ENCODE data around the gene SZRD1. TPM values are rescaled to one million over a fixed set of nuclear protein-coding genes. Genes with fewer than 3 reads are reported as not detected.
"Not testable (repeated sequence)": the region's sequence is repeated elsewhere in the genome, so short reads cannot be mapped to it uniquely, and the experiment has no call there.

Gene SZRD1
- total RNA-seq, 2 donors from 2014 or later = 172 to 204 TPM

DNA sequence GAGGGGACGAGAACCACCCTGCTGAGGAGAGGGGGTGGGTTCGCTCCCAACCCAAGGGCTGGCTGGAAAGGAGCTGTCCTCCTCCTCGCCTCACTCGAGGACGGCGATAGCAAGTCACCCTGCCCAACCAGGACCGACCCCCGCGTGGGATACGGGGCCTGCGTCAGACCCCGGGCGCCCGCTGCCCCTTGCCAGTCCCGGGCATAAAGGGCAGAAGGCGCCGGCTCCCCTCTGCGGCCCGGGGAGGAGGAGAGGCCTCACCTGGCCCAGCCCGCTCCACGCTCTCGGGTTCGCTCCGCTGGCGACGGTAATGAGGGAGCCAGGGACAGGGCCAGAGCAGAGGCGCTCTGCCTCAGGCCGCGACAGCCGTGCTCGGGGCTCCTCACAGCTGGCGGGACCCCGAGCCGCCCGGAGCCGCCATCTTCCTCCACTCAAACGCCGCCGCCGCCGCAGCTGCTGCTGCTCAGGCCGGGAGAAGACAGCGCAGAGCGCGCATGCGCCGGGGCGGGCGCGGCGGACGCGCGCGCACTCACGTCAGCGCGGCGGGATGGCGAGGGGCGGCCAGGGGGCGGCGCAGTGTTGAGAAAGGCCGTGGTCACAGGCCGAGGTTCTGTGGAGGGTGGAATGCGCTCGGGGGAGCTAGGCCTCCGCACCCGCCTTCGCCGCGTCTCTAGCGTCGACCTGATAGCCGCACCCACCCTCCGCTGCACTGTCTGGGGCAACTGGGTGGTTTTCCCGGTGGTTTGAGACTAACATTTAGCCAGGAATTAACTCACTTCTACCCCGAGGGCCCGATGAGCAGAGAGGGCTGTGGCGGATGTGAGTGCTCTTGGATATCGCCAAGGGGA lies 14.8 kb upstream of the SZRD1 start, which contains the start of gene FBXO42:
TSS of gene FBXO42 (minus strand) at position 487 of the 848 bp plus-strand sequence. CDS start 37,062 bp downstream, outside the sequence.
- peaks cover 11% of the 10 kb centered on the region for H3K4me1 Mint-ChIP-seq
- H3K4me3 Mint-ChIP-seq = peak within 1 kb of the TSS; percentile 94
- no peaks in the 10 kb centered on the region for H3K27me3 Mint-ChIP-seq
- peaks cover 12% of the 10 kb centered on the region for H3K36me3 Mint-ChIP-seq (ENCODE audit: low read depth)
- H3K9me3 Mint-ChIP-seq = no peaks in the 10 kb centered on the region
- H3K27ac Mint-ChIP-seq = peak within 1 kb of the TSS; percentile 87
- peak; percentile 94 for ATAC-seq (replicated peaks)

DNA sequence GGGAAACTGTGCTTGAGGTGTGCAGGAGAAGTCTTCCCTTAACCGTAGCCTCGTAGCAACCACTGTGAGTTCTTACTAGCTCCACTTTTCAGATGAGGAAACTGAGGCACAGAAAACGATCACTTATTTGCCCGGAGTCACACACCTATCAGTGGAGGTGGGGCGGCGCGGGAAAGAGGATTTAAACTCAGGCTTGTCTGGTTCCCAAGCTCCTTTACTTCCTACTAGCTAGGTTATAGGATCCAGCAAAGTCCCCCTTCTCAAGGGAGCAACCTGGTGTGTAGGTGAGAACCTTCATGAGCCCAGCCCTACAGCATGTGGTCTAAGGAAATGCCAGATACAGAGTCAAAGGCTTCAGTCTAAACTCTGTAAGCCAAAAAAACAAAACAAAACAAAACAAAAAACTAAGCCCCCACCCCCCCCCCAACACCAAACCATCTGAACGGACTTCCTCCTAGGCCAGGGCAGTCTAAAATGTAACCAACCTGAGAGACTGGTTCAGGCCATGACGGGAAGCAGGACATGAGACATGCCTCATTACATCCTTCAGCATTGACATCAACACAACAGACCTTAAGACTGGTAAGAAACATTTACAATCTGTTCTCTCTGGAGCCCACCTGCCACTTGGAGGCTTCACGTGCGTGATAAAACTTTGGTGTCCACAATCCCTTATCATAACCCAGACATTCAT lies 14.1 kb upstream of the SZRD1 start:
- Mint-ChIP-seq H3K4me1 (peaks cover 11% of the 10 kb centered on the region), H3K36me3 (ENCODE audit: low read depth) (peaks cover 12% of the 10 kb centered on the region), H3K4me3 (peak overlapping the region; percentile 94), H3K27me3 (no peaks in the 10 kb centered on the region), H3K27ac (peak overlapping the region; percentile 87), H3K9me3 (no peaks in the 10 kb centered on the region)
- no peak for ATAC-seq (replicated peaks)

DNA sequence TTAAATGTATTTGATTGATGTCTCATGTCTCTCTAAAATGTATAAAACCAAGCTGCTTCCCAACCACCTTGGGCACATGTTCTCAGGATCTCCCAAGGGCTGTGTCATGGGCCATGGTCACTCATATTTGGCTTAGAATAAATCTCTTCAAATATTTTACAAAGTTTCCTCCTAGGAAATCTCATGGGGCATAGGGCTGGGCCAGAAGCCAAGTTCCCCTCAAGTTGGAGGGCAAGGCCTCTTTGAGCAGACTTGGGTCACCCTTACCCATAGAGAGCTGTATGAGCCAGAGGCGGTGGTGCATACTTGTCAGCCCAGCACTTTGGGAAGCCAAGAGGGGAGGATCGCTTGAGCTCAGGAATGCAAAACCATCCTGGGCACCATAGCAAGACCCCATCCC lies 12.4 kb upstream of the SZRD1 start:
- no peak overlapping the region for H3K4me3 Mint-ChIP-seq
- H3K4me1 Mint-ChIP-seq = peaks cover 11% of the 10 kb centered on the region
- H3K9me3 Mint-ChIP-seq = no peaks in the 10 kb centered on the region
- H3K27ac Mint-ChIP-seq = no peak overlapping the region
- H3K27me3 Mint-ChIP-seq = no peaks in the 10 kb centered on the region
- peaks cover 12% of the 10 kb centered on the region for H3K36me3 Mint-ChIP-seq (ENCODE audit: low read depth)
- no peak for ATAC-seq (replicated peaks)

DNA sequence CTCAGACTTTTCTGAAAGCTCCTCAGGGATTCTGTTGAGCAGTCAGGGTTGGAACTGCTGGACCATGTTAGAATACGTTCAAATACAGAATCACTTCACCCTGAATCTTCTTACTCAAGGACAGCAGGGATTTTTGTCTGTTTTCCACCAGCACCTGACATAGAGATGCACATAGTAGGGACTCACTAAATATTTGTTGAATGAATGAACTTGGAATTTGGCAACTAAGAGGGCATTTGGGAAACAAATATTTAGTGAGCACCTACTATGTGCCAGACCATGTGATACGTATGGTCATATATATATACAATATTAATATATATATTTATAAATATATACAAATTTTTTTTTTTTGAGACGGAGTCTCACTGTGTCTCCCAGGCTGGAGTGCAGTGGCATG lies 10.2 kb upstream of the SZRD1 start:
- no peaks in the 10 kb centered on the region for H3K27me3 Mint-ChIP-seq
- no peaks in the 10 kb centered on the region for H3K36me3 Mint-ChIP-seq (ENCODE audit: low read depth)
- no peak overlapping the region for H3K27ac Mint-ChIP-seq
- no peak overlapping the region for H3K4me3 Mint-ChIP-seq
- ATAC-seq (replicated peaks) = no peak
- H3K9me3 Mint-ChIP-seq = no peaks in the 10 kb centered on the region
- H3K4me1 Mint-ChIP-seq = no peaks in the 10 kb centered on the region

DNA sequence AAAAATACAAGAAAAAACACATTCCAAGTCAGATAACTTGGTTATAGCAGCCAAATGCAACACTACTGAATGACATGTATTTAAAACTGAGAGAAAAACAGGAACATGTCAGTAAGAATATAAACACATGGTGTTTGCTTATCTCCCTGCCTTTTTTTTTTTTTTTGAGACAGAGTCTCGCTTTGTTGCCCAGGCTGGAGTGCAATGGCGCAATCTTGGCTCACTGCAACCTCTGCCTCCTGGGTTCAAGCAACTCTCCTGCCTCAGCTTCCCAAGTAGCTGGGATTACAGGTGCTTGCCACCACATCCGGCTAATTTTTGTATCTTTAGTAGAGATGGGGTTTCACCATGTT lies 1.9 kb upstream of the SZRD1 start:
- peak overlapping the region; percentile 46 for H3K4me3 Mint-ChIP-seq
- peaks cover 14% of the 10 kb centered on the region for H3K4me1 Mint-ChIP-seq
- ATAC-seq (replicated peaks); H3K9me3 Mint-ChIP-seq; H3K27me3 Mint-ChIP-seq: not testable (repeated sequence)
- peaks cover 24% of the 10 kb centered on the region for H3K36me3 Mint-ChIP-seq (ENCODE audit: low read depth)
- peak overlapping the region; percentile 56 for H3K27ac Mint-ChIP-seq

DNA sequence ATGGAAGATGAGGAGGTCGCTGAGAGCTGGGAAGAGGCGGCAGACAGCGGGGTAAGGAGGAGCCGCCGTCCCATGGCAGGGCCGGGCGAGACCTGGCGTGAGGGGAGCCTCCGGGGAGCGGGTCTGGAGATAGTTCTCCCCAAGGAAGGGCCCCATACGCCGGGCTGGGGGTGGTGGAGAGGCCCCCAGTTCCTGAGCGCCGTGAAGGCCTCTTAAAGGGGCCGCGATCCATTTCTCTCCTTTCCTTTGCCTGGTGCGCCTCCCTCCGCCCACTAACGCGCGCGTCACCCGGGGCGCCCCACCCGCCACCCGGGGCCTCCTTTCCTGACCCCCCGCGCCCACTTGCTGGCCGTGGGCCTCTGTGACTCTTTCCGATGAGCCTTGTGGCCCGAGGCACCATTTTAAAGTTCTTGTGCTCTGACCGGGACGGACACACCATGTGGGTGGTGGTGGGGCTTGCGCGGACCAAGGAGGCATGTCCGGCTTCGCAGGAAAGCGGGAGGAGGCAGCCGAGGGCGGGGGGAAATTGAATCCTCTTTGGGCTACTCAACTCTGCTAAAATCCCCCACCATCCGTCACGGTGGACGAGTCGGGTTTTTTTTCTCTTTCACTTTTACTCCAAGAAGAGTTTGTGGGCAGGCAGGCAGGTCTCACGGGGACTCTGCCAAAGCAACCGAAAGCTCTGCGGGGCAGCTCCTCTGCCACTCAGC lies 371 bp downstream of the SZRD1 start:
- H3K27me3 Mint-ChIP-seq = no peaks in the 10 kb centered on the region
- peaks cover 40% of the 10 kb centered on the region for H3K36me3 Mint-ChIP-seq (ENCODE audit: low read depth)
- peak; percentile 70 for ATAC-seq (replicated peaks)
- peaks cover 23% of the 10 kb centered on the region for H3K4me1 Mint-ChIP-seq
- no peaks in the 10 kb centered on the region for H3K9me3 Mint-ChIP-seq
- peak overlapping the region; percentile 97 for H3K4me3 Mint-ChIP-seq
- H3K27ac Mint-ChIP-seq = peak overlapping the region; percentile 98

DNA sequence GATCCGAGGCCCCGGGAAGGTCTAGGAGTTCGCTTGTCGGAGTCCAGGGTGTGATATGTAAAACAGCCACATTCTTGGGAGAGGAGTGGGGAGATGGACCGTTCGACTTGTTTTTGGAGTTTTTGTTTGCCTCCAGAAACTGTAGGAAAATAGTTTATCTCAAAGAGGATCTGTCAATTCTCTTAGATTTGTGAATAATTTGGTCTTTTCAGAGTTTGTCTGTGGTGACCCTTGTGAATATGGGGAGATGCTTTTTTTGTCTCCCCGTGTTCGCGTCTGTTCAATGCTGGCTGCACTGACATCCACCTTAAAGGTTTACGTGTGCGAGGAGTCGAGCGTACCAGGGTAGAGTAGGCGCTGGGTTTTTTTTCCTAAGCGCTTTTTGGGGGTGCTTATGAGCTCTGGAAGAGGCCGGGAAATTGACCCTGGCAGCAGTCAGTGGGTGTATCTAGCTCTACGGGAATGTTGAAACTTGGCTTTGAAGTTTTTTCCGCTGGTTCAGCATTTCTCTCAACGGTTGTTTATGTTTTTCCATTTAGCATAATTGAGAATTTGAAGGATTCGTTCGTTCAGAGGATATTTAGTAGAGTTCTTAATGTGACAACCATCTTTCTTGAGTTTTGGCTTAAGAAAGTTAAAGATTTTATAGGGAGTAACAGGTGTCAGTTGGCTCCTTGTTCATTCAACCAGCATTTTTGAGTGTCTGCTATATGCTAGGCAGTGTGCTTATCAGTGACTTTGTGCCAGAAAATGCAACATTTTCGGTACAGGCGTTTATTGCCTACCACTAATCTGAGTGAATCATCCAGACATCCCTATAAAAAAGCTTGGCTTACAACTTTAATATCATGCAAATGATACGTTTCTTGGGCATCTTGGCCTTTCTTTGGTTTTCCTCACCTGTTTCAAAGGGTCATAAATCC lies 1.2 kb downstream of the SZRD1 start:
- H3K4me1 Mint-ChIP-seq = peaks cover 30% of the 10 kb centered on the region
- H3K36me3 Mint-ChIP-seq (ENCODE audit: low read depth) = peaks cover 48% of the 10 kb centered on the region
- peak overlapping the region; percentile 97 for H3K4me3 Mint-ChIP-seq
- H3K27me3 Mint-ChIP-seq = no peaks in the 10 kb centered on the region
- ATAC-seq (replicated peaks) = no peak
- H3K9me3 Mint-ChIP-seq = no peaks in the 10 kb centered on the region
- peak overlapping the region; percentile 98 for H3K27ac Mint-ChIP-seq

DNA sequence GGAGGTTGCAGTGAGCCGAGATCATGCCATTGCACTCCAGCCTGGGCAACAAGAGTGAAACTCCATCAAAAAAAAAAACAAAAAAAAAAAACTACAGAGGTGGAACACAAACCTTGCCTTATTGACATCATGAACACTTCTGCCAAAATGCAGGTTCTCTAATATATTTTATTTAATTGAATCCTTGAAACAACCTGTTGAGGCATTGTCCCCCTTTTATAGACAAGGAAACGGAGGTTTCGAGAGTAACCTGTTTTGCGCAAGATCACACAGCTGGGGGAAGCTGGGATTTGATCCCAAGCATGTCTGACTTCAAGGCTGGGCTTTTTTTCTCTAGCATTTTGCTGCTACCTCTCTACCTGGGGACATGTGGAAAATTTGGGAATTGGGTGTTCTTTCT lies 2.8 kb downstream of the SZRD1 start:
- H3K4me3 Mint-ChIP-seq = peak overlapping the region; percentile 97
- no peak overlapping the region for H3K27ac Mint-ChIP-seq
- H3K27me3 Mint-ChIP-seq = no peaks in the 10 kb centered on the region
- H3K4me1 Mint-ChIP-seq = peaks cover 37% of the 10 kb centered on the region
- ATAC-seq (replicated peaks) = no peak
- peaks cover 61% of the 10 kb centered on the region for H3K36me3 Mint-ChIP-seq (ENCODE audit: low read depth)
- H3K9me3 Mint-ChIP-seq = no peaks in the 10 kb centered on the region

DNA sequence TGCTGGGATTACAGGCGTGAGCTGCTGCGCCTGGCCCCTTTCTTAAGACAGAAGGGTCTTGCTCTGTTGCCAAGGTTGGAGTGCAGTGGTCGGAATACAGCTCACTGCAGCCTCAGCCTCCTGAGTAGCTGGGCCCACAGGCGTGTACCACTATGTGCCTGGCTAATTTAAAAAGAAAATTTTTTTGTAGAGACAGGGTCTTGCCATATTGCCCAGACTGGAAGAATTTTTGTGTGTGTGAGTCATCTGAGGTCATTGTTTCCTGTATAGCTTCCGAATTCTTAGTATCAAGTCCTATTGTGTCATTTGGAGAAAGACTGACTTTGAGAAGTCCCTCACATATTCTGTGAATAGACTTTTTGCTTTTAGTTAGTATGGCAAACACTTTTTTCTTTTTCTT lies 4.7 kb downstream of the SZRD1 start:
- Mint-ChIP-seq H3K4me3 (peak overlapping the region; percentile 84), H3K4me1 (peaks cover 45% of the 10 kb centered on the region), H3K36me3 (ENCODE audit: low read depth) (peaks cover 78% of the 10 kb centered on the region), H3K27me3 (no peaks in the 10 kb centered on the region), H3K27ac (peak overlapping the region; percentile 89), H3K9me3 (no peaks in the 10 kb centered on the region)
- peak; percentile 33 for ATAC-seq (replicated peaks)

DNA sequence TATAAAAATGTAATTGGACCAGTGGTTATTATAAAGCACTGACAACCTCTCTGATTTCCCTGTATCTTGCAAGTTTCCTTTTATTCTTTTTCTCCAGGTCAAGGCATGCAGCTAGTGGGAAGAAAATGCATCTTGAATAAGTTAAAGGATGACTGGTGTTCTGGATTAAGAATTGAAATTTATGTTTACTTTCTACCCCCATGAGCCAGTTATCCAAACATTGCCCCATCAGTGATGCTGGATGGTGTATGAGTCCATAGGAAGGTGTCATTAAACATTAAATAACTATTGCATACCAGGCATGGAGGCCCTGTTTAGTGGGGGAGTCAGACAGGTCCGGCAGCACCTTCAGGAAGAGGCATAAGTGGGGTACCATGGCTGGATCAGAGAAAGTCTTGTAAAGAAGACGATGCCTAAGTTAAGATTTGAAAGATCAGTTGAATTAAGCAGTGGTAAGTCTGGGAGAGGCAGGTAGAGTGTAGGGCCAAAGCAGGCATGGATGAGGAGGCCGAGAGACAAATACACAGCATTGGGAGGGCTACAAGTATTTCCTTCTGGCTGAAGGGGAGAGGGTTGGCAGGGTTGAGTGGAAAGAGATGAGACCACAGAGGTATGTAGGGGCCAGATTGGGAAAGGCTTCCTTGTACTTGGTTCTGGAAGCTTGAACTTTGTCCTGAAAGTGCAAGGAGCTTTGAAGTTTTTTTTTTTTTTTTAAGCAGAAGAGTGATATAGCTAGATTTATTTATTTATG lies 5.7 kb downstream of the SZRD1 start:
- no peak for ATAC-seq (replicated peaks)
- peak overlapping the region; percentile 89 for H3K27ac Mint-ChIP-seq
- no peaks in the 10 kb centered on the region for H3K27me3 Mint-ChIP-seq
- peaks cover 47% of the 10 kb centered on the region for H3K4me1 Mint-ChIP-seq
- peaks cover 84% of the 10 kb centered on the region for H3K36me3 Mint-ChIP-seq (ENCODE audit: low read depth)
- H3K9me3 Mint-ChIP-seq = no peaks in the 10 kb centered on the region
- peak overlapping the region; percentile 84 for H3K4me3 Mint-ChIP-seq

DNA sequence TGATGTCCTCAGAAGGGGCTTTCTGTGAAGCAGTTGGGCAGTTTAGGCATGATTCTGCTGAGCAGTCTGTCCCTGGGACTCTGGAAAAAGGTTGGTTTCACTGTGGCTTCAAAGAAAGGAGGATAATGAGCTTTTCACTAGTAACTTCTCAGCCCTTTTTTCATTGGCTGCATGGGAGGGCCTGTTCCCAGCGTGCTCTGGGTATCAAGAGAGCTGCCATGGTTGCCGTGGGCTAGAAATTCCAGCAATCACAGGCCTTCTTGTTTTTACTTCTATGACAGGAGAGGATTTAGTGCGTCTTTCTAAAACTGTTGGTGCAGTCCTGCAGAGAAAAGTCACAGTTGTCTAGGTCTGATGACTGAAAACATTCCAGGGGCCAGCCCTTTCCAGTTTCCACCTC lies 7.2 kb downstream of the SZRD1 start:
- no peak for ATAC-seq (replicated peaks)
- no peak overlapping the region for H3K27ac Mint-ChIP-seq
- peaks cover 44% of the 10 kb centered on the region for H3K4me1 Mint-ChIP-seq
- H3K9me3 Mint-ChIP-seq = no peaks in the 10 kb centered on the region
- peak overlapping the region; percentile 41 for H3K4me3 Mint-ChIP-seq
- no peaks in the 10 kb centered on the region for H3K27me3 Mint-ChIP-seq
- H3K36me3 Mint-ChIP-seq (ENCODE audit: low read depth) = peaks cover 82% of the 10 kb centered on the region

DNA sequence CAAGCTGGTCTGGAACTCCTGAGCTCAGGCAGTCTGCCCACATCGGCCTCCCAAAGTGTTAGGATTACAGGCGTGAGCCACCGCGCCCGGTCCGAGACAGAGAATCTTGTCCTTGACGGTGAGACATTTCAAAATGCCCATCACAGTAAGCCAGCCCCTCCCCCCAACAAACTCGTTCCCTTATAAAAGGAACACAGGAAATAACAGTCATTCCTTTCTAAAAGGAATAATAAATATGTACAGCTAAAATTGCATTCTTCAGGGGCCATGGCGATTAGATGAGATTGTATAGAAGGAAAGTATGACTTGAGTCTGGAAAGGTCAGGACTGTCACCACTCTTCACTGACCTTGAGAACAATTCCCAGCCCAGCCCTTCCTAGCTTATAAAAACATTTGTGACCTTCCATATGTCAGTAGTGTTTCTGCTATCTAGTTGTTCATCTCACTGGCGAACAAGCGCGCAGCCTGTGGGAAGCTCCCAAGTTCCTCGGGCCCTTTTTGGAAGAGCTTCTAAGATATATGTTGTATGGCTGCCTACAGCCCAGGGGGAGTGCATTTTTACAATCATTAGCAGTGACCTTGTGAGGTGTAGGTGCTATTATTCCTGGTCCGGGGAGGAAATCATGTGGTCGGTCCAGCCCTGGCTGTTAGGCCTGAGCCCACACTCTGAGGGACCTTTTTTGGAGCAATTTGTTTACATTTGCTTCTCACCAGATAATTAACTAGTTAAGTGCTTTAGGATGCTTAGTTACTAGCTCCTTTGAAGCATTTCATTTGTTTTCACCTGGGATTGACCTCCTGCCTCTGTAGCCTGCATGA lies 8.7 kb downstream of the SZRD1 start:
- Mint-ChIP-seq H3K9me3 (no peaks in the 10 kb centered on the region), H3K27ac (peak overlapping the region; percentile 21), H3K4me1 (peaks cover 44% of the 10 kb centered on the region), H3K27me3 (no peaks in the 10 kb centered on the region), H3K36me3 (ENCODE audit: low read depth) (peaks cover 83% of the 10 kb centered on the region), H3K4me3 (peak overlapping the region; percentile 19)
- ATAC-seq (replicated peaks) = no peak

DNA sequence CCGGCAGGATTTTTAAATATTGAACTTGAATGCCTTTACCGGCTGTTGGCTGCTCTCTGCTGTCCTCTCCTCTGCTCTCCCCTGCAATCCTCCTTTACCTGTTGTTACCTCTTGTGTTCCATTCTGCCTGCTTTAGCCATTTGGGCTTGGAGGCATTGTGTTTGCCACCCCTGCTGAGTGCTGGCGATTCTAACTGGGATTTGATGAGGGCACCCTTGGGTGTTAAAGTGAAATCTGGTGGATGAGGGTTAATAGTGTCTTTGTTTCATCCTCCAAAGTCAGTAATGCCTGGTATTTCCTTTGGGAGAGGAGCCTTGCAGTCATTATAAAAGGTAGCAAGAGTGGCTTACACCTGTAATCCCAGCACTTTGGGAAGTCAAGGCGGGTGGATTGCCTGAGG lies 9.9 kb downstream of the SZRD1 start:
- H3K4me1 Mint-ChIP-seq = peaks cover 44% of the 10 kb centered on the region
- ATAC-seq (replicated peaks) = no peak
- H3K27me3 Mint-ChIP-seq = no peaks in the 10 kb centered on the region
- H3K36me3 Mint-ChIP-seq (ENCODE audit: low read depth) = peaks cover 85% of the 10 kb centered on the region
- H3K27ac Mint-ChIP-seq = no peak overlapping the region
- H3K4me3 Mint-ChIP-seq = no peak overlapping the region
- no peaks in the 10 kb centered on the region for H3K9me3 Mint-ChIP-seq
